Esophagus squamous epithelium (tissue), 5 donors: ENCODE data around the gene PADI1. TPM values are rescaled to one million over a fixed set of nuclear protein-coding genes. Genes with fewer than 3 reads are reported as not detected.

ENCODE experiments used
- DNase-seq: peaks from one replicate; lab custom pipeline; 2025; lab: John Stamatoyannopoulos, UW
- H3K27ac ChIP-seq, 4 donors: fragments of 200-600 bp; sonication (generic); one replicate each; pipeline ENCODE4 v1.5.1; 2016 to 2019; ENCODE audit warnings: mild to moderate bottlenecking in 1 of 4
- H3K27me3 ChIP-seq, 4 donors: fragments of 200-600 bp; sonication (generic); 1 replicate in 3 of 4; 2 replicates in 1 of 4; pipeline versions ENCODE4 v1.5.1 to v1.6.0; 2017 to 2021; ENCODE audit warnings: antibody characterized with exemption in 1 of 4
- H3K36me3 ChIP-seq, 3 donors: fragments of 200-600 bp; sonication (generic); one replicate each; pipeline ENCODE4 v1.5.1; 2016 to 2019
- H3K4me1 ChIP-seq, 3 donors: fragments of 200-600 bp; sonication (generic); one replicate each; pipeline ENCODE4 v1.5.1; 2017 to 2019
- H3K4me3 ChIP-seq, 4 donors: fragments of 200-600 bp; sonication (generic); 1 replicate in 3 of 4; 2 replicates in 1 of 4; pipeline ENCODE4 v1.5.1; 2016 to 2019; ENCODE audit warnings: mild to moderate bottlenecking in 2 of 4, moderate library complexity in 1 of 4
- H3K9me3 ChIP-seq, 3 donors: fragments of 200-600 bp; sonication (generic); one replicate each; pipeline ENCODE4 v1.5.1; 2016 to 2019
- CTCF ChIP-seq, 6 experiments: fragments of 450-650 bp in 4 of 6; fragments of 200-600 bp in 2 of 6; sonication (generic) in 2 of 6; IDR thresholded peaks; one replicate each; pipeline ENCODE4 v1.5.1; 2016 to 2019; ENCODE audit warnings: antibody characterized with exemption in 6 of 6, mild to moderate bottlenecking in 4 of 6, moderate library complexity in 4 of 6
- POLR2A ChIP-seq, 4 donors: fragments of 450-650 bp; IDR thresholded peaks; one replicate each; pipeline ENCODE4 v1.6.1; 2017; ENCODE audit warnings: antibody characterized with exemption in 4 of 4, mild to moderate bottlenecking in 4 of 4, moderate library complexity in 3 of 4
- WGBS, 2 donors: methylation state at CpG; one replicate each; pipeline ENCODE4 v1.1.5; 2018; 5-methylcytosine and 5-hydroxymethylcytosine counted together
- intact Hi-C: fragments of 100-400 bp; cut with DNase I; formaldehyde crosslinking; loops from one replicate; pipeline ENCODE4 v1.15.0; 2022
- total RNA-seq, 4 donors: library from RNA; depleted of rRNA; stranded (reverse); fragments of >200 nt; gene quantifications; one replicate each; pipeline ENCODE4 v1.1.0, GENCODE V29; 2016
- donor health status: DM: yes; HTN: yes; CAD: no.

PADI1 gene
- total RNA-seq, 4 donors from 2014 or later: 45.3 to 121 (median 75.1) TPM

GRCh38 chr1:17181781-17182464 lies 23.0 kb upstream of the PADI1 start:
- no peak for DNase-seq
- H3K27me3 ChIP-seq: peaks cover 0 to 29% (median 0%) of the 10 kb centered on the region in 4 donors
- peaks cover 0 to 31% (median 9%) of the 10 kb centered on the region in 3 donors for H3K4me1 ChIP-seq
- H3K4me3 ChIP-seq: no peak overlapping the region
- WGBS, 2 donors: 39 to 45% methylated on average over 6 of the region's 6 CpGs
- intact Hi-C loops: no loop called here
- TF ChIP-seq CTCF (IDR thresholded peaks at IDR 0.05) (no peak), POLR2A (IDR thresholded peaks at IDR 0.05) (no peak)
- H3K36me3 ChIP-seq: no peaks in the 10 kb centered on the region
- H3K27ac ChIP-seq: no peak overlapping the region
- H3K9me3 ChIP-seq: no peaks in the 10 kb centered on the region

GRCh38 chr1:17183388-17184160 lies 21.4 kb upstream of the PADI1 start:
- peaks cover 0 to 39% (median 9%) of the 10 kb centered on the region in 3 donors for H3K4me1 ChIP-seq
- no peak overlapping the region for H3K4me3 ChIP-seq
- H3K27me3 ChIP-seq: peaks cover 0 to 29% (median 0%) of the 10 kb centered on the region in 4 donors
- intact Hi-C loops: no loop called here
- no peak for TF ChIP-seq POLR2A (IDR thresholded peaks at IDR 0.05)
- TF ChIP-seq CTCF (IDR thresholded peaks at IDR 0.05): no peak
- H3K27ac ChIP-seq: no peak overlapping the region
- H3K9me3 ChIP-seq: no peaks in the 10 kb centered on the region
- H3K36me3 ChIP-seq: no peaks in the 10 kb centered on the region
- WGBS, 2 donors: 61 to 80% methylated on average over 1 to 5 of the region's 12 CpGs
- DNase-seq: no peak

GRCh38 chr1:17184161-17184665 lies 20.7 kb upstream of the PADI1 start:
- no peak for TF ChIP-seq CTCF (IDR thresholded peaks at IDR 0.05)
- no peak for DNase-seq
- H3K36me3 ChIP-seq: no peaks in the 10 kb centered on the region
- H3K4me1 ChIP-seq: peaks cover 0 to 39% (median 9%) of the 10 kb centered on the region in 3 donors
- H3K4me3 ChIP-seq: no peak overlapping the region
- no peaks in the 10 kb centered on the region for H3K9me3 ChIP-seq
- 50 to 54% methylated on average over 2 of the region's 7 CpGs for WGBS, 2 donors
- intact Hi-C loops: no loop called here
- H3K27ac ChIP-seq: no peak overlapping the region
- H3K27me3 ChIP-seq: peaks cover 0 to 29% (median 0%) of the 10 kb centered on the region in 4 donors

- DNase-seq: no peak
- Histone ChIP-seq H3K27ac (no peak overlapping the region), H3K27me3 (peaks cover 0 to 29% (median 0%) of the 10 kb centered on the region in 4 donors), H3K9me3 (no peaks in the 10 kb centered on the region), H3K36me3 (no peaks in the 10 kb centered on the region), H3K4me3 (no peak overlapping the region), H3K4me1 (peaks cover 0 to 42% (median 9%) of the 10 kb centered on the region in 3 donors)
- 74 to 77% methylated on average over 8 to 9 of the region's 13 CpGs for WGBS, 2 donors
- no peak for TF ChIP-seq CTCF (IDR thresholded peaks at IDR 0.05)
- no peak for TF ChIP-seq POLR2A (IDR thresholded peaks at IDR 0.05)
- intact Hi-C loops: no loop called here
Measured at GRCh38 chr1:17184822-17185484, 20.0 kb upstream of the PADI1 start.
